ENCODE results near the gene LSP1.
A peak's percentile ranks its signal among the peaks of the same experiment; 100 is the strongest.

Gene LSP1

GRCh38 chr11:1916132-1916985, 63.5 kb downstream of the LSP1 start:
- no peak for DNase-seq

DNA sequence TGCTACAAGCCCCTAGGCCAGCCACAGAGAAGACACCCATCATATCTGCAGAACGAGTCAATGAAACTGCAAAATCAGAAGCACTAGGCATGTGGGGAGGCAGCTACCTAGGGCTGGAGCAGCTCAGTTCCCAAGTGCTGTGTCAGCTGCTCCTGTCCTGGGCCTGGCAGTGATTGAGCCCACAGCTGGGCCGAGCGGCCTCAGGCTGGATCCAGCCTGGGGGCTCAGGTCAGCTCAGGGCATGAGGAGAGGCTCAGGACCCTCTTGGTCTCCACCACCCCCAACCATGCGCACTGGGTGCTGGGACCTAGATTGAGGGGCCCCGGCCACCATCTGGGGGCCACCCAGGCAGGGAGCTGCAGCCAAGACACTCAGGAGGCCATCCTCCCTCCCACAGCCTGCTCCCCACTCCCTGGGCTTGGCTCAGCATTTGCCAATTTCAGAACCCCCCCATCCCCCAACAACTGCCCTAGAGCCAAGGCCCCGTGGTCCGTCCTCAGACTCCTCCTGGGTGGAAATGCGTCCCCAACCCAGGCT, 64.2 kb downstream of the LSP1 start:
- no peak for DNase-seq

DNA sequence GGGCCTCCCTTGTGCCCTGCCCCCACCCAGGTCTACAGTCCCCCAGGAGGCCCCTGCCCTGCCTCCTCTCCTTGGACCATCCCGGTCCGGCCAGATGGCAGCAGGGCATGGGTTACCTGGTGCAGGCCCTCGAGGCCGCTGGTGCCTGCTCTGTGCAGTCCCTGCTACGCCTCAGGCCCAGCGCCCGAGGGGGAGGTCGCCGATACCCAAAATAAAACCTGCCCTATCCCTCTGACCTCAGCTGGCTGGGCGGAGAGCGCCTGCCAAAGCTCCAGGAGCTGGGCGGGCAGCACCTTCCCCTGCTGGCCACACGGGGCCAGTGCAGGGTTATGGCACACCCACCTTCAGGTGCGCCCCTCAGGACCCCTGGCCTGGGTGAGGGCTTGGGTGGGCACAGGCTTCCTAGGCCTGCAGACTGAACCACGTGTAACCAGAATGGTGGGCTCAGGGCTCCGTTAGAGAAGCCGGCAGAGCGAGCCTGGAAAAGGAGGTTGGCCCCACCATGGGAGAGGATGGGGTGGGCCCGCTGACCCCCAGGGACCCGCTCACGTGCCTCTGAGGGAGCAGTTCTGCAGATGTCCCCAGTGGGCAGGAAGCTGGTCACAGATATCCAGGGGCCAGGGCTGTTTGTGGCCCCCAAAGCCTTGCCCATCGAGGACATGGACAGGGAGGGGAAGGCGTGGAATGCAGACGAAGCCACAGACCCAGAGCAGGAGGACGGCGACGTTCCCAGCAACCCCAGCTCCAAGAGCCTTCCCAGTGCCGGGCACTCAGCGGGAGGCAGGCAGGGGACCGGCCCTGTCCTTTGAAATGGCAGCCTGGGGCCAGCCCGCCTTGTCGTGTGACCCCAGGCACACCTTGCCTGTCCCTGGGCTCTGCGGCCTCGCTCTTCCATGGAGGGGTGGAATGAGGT, 64.9 kb downstream of the LSP1 start:
- DNase-seq: no peak

- no peak for DNase-seq
Observed at GRCh38 chr11:1918436-1919315, 65.8 kb downstream of the LSP1 start.

GRCh38 chr11:1919391-1920127, 66.7 kb downstream of the LSP1 start, which contains the start of gene TNNT3:
Gene TNNT3, plus strand, starts transcription at chr11:1919703. Its CDS starts 3,172 bp downstream, at chr11:1922875.
- DNase-seq: no peak

DNA sequence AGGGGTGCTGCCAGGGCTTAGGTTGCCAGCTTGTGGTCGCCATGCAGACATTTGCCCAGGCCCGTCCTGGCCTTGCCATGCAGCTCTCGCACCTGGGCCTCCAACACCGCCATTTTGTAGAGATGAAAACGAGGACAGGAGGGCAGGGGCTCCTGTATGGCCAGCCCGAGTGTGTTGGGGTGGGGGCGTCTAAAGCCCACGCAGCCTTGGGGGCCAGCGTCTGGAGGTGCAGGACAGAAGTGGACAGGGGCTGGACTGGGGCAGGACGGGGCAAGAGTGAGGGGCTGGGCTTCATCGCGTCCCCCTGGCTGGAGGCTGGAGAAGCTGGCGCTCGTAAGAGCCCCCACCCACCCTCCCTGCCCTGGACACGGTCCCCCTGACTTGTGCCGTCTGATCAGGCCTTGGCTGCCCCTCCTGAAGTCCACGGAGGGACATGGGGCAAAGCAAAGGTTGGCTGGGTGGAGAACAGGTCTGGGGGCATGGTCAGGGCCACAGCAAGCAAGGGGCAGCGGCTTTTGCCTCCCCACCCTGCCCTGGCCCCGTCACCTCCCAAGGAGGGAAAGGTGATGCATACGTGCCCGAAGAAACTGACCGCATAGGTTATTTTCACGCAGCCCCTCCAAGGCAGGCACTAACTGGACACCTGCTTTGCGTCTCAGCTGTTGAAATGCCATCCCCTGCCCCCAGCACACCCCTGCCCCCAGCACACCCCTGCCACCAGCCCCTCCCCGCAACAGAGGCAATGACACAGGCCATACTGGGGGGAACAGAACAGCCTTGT, 67.4 kb downstream of the LSP1 start:
- DNase-seq: no peak

- no peak for DNase-seq
Observed at GRCh38 chr11:1920909-1921573, 68.2 kb downstream of the LSP1 start.

DNA sequence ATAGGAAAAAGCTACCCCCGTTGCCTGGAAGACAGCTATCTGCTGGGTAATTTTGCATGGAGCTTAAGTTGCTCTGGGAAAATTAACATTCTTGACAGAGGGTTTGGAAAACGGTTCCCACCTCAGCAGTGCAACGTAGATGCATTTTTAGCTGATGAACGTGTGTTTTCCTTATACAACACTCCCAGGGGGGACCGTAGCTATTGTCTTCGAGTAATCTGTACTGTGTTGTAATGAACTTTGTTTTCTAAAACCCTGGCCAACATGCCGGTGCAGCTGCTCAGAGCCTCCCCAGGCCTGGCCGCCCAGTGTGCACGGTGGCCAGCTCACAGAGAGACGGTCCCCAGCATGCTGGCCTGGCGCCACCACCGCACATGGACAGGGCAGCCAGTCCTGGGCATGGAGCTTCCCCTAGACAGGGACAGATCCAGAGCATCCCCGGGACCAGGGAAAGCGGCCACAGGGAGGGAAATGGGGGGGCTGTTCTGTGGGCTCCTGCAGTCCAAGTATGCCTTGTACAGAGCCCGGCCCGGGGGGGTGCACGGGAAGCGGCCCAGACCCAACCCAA, 68.8 kb downstream of the LSP1 start:
- peak in 13 of 56 donors; percentile 9 to 56 (median 27) for DNase-seq

DNA sequence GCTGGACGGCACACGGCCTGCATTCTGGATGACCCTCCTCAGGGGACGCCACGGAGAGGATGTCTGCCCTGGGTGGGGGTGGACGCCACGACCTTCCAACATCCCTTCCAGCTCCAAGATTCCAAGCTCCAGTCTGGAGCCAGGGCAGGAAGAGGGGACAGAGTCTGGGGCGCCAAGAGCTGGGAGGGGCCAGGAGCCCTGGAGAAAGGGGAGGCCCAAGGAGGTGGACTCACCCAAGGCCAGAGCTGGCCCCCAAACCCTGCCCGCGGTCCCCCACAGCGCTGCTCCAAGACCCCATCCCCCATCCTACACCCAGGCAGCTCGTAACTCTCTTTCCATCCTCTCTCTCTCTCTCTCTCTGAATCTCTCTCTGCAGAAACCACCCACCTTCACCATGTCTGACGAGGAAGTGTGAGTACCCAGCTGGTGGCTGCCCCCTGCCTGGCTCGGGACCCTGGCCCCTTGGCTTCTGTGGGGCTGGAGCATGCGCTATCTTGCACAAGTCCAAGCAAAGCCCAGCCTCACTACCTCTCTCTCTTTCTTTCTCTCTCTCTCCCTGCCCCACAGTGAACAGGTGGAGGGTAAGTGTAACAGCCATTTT, 69.7 kb downstream of the LSP1 start:
- DNase-seq: no peak

- no peak for DNase-seq
Observed at GRCh38 chr11:1923201-1923956, 70.5 kb downstream of the LSP1 start.

- no peak for DNase-seq
Observed at GRCh38 chr11:1924181-1924580, 71.3 kb downstream of the LSP1 start.

GRCh38 chr11:1924646-1925372, 71.9 kb downstream of the LSP1 start:
- DNase-seq: no peak

DNA sequence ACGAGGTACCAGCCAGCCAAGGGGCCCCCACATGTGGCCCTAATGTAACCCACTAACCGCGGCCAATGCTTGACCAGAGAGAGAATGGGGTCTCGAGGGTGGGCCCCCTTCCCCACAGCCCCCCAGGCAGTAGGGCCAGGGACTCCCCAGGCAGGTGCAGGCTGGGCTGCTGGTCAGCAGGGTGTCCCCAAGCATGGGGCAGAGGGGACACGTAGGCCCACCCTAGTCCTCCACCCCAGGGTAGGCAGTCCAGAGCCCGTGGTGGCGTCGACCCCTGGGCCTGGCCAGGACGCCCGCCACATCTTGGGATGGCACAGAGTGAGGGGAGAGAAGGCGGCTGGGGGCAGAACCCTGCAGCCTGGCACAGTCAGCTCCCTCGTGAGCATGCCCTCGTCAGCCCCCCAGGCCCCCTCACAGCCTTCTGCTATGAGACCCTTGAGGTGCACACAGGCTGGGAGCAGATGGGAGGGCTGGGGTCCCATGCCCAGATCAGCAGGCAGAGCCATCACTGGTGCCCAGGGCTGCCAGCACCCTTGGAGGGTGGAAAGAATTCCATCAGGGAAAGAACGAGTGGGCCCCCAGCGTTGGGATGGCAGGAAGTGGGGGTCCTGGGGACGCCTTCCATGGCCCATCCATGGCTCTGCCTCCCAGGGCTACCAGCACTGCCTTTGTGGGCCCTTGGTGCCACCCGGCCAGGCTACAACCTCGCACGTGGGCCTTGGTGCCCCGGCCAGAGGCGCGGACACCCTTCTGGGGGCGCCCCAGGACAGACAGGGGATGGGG, 72.7 kb downstream of the LSP1 start:
- no peak for DNase-seq

- no peak for DNase-seq
Observed at GRCh38 chr11:1926156-1927025, 73.5 kb downstream of the LSP1 start.
